Lower leg skin (tissue), 4 donors: ENCODE data around the gene TMCC1. TPM values are rescaled to one million over a fixed set of nuclear protein-coding genes. Genes with fewer than 3 reads are reported as not detected.

ENCODE experiments used
- DNase-seq, 2 donors: peaks; one replicate each; pipeline ENCODE4 v3.0.0-alpha.2; 2019; ENCODE audit warnings: low spot score in 2 of 2
- H3K4me3 ChIP-seq: fragments of 200-600 bp; sonication (generic); 2 replicates; pipeline ENCODE4 v1.5.1; 2017; ENCODE audit warnings: mild to moderate bottlenecking, low read depth; ENCODE audit not compliant: poor library complexity, severe bottlenecking
- CTCF ChIP-seq, 3 donors: fragments of 450-650 bp; IDR thresholded peaks; one replicate each; pipeline ENCODE4 v1.5.1; 2016; ENCODE audit warnings: antibody characterized with exemption in 3 of 3, mild to moderate bottlenecking in 3 of 3, moderate library complexity in 2 of 3
- POLR2A ChIP-seq, 2 donors: fragments of 450-650 bp; IDR thresholded peaks; one replicate each; pipeline ENCODE4 v1.6.1; 2016 to 2017; ENCODE audit warnings: antibody characterized with exemption in 2 of 2, mild to moderate bottlenecking in 1 of 2, moderate library complexity in 1 of 2
- WGBS, 2 donors: methylation state at CpG; one replicate each; pipeline ENCODE4 v1.1.5; 2018; 5-methylcytosine and 5-hydroxymethylcytosine counted together
- intact Hi-C: fragments of 100-400 bp; cut with DNase I; formaldehyde crosslinking; loops from one replicate; pipeline ENCODE4 v1.15.0; 2023; ENCODE audit warnings: low total_unique reads
- total RNA-seq, 4 donors: library from RNA; depleted of rRNA; stranded (reverse); fragments of >200 nt; gene quantifications; one replicate each; pipeline ENCODE4 v1.1.0, GENCODE V29; 2016

Gene TMCC1
- total RNA-seq, 4 donors from 2014 or later: 15.1 to 28.6 (median 18.8) TPM

- TF ChIP-seq CTCF (IDR thresholded peaks at IDR 0.05) (no peak), POLR2A (IDR thresholded peaks at IDR 0.05) (no peak)
- no peak overlapping the region for H3K4me3 ChIP-seq
- 35 to 71% methylated on average over 1 of the region's 1 CpG for WGBS, 2 donors
- intact Hi-C loops: no loop called here
- DNase-seq: peak in 1 of 2 donors; percentile 39
These were observed 230.5 kb downstream of the TMCC1 start for GRCh38 chr3:129663045-129663446.

DNA sequence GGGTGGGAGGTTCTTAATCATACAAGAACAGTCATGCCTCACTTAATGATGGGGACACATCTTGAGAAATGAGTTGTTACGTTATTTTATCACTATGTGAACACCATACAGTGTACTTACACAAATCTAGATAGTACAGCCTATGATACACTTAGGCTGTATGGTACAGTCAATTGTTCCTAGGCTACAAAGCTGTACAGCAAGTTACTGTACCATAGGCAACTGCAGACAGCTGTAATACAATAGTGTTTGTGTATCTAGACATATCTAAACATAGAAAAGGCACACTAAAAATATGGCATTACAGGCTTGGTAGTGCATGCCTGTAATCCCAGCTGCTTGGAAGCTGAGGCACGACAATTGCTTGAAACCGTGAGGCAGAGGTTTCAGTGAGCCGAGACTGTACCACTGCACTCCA is 231.3 kb downstream of the TMCC1 start:
- 68 to 73% methylated on average over 4 of the region's 4 CpGs for WGBS, 2 donors

DNA sequence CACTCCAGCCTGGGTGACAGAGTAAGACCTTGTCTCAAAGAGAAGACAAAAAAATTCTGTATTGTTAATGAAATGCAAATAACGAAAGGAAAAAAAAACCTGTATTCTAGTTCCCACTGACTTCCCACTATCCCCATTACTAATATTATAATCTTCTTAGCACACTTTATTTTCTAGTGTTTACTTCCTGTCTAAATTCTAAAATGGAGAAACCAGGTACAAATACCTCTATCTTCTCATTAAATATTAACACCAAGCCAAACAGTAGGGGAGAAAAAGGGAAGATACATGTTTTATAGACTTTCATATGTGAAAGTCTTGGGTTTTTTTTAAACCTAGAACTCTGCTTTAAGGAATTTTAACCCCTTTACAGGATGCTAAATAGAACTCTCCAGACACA is 231.7 kb downstream of the TMCC1 start:
- WGBS, 2 donors: 92 to 100% methylated on average over 1 of the region's 1 CpG
- intact Hi-C loops: no loop called here
- no peak for DNase-seq
- TF ChIP-seq POLR2A (IDR thresholded peaks at IDR 0.05) (no peak), CTCF (IDR thresholded peaks at IDR 0.05) (no peak)
- H3K4me3 ChIP-seq: no peak overlapping the region

More for the DNA sequence above, 231.3 kb downstream of the TMCC1 start:
- no peak overlapping the region for H3K4me3 ChIP-seq
- DNase-seq: no peak
- no peak for TF ChIP-seq CTCF (IDR thresholded peaks at IDR 0.05)
- TF ChIP-seq POLR2A (IDR thresholded peaks at IDR 0.05): no peak
- intact Hi-C loops: no loop called here

- DNase-seq: no peak
- no peak overlapping the region for H3K4me3 ChIP-seq
- WGBS, 2 donors: 60 to 66% methylated on average over 4 of the region's 4 CpGs
- intact Hi-C loops: no loop called here
- TF ChIP-seq CTCF (IDR thresholded peaks at IDR 0.05): no peak
These were observed 235.2 kb downstream of the TMCC1 start for GRCh38 chr3:129658110-129658843.

DNA sequence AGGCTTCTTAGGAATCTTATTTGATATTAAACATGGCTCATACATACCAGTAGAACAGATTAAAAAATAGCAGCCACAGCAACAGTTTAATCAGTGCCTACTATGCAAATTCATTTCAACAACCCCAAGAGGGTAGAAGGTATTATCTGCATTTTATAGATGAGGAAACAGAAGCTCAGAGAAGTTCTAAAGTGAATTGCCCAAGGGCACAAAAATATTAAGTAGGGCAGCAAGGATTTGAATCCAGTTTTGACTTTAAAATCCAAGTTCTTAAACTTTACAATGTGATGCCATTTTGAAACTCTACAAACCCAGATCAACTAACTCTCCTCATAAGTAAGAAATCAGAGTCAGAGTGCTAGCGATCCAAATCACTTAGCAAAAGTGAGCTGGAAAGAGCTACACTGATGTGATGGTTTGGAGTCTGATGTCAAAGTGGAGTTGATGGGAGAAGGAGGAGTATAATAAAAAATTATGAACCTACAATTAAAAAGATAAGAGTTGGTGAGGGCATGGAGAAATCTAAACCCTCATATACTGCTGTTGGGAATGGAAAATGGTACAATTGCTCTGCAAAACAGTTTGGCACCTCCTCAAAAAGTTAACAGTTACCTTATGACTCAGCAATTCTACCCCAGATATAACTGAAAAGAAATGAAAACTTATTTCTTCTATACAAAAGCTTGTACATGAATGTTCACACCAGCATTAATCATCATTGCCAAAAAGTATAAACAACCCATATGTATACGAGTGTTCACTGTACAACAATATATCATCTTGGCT is 236.1 kb downstream of the TMCC1 start:
- intact Hi-C loops: no loop called here
- DNase-seq: no peak
- 62 to 76% methylated on average over 2 of the region's 2 CpGs for WGBS, 2 donors
- H3K4me3 ChIP-seq: no peak overlapping the region
- TF ChIP-seq CTCF (IDR thresholded peaks at IDR 0.05) (no peak), POLR2A (IDR thresholded peaks at IDR 0.05) (no peak)
